HL-60 (cell line): ENCODE data around the gene PCNX2.

Source experiments
- TF ChIP-seq, protein P1 (sequence below): IDR thresholded peaks from one replicate; pipeline ENCODE4 v1.5.1; 2011; ENCODE audit warnings: low read length, control low read depth, inconsistent platforms; ENCODE audit not compliant: insufficient read depth
- TF ChIP-seq, protein P2 (sequence below): IDR thresholded peaks from 2 replicates; pipeline ENCODE4 v1.6.1; 2012; ENCODE audit warnings: low read depth; ENCODE audit not compliant: insufficient replicate concordance

DNA sequence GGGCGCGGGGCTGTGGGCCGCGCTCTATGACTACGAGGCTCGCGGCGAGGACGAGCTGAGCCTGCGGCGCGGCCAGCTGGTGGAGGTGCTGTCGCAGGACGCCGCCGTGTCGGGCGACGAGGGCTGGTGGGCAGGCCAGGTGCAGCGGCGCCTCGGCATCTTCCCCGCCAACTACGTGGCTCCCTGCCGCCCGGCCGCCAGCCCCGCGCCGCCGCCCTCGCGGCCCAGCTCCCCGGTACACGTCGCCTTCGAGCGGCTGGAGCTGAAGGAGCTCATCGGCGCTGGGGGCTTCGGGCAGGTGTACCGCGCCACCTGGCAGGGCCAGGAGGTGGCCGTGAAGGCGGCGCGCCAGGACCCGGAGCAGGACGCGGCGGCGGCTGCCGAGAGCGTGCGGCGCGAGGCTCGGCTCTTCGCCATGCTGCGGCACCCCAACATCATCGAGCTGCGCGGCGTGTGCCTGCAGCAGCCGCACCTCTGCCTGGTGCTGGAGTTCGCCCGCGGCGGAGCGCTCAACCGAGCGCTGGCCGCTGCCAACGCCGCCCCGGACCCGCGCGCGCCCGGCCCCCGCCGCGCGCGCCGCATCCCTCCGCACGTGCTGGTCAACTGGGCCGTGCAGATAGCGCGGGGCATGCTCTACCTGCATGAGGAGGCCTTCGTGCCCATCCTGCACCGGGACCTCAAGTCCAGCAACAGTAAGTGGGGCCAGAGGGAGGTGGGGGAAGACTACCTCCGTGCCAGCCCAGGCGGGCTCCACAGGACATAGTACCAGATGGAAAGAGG lies 32.8 kb upstream of the PCNX2 start:
- TF ChIP-seq, protein P1, sequence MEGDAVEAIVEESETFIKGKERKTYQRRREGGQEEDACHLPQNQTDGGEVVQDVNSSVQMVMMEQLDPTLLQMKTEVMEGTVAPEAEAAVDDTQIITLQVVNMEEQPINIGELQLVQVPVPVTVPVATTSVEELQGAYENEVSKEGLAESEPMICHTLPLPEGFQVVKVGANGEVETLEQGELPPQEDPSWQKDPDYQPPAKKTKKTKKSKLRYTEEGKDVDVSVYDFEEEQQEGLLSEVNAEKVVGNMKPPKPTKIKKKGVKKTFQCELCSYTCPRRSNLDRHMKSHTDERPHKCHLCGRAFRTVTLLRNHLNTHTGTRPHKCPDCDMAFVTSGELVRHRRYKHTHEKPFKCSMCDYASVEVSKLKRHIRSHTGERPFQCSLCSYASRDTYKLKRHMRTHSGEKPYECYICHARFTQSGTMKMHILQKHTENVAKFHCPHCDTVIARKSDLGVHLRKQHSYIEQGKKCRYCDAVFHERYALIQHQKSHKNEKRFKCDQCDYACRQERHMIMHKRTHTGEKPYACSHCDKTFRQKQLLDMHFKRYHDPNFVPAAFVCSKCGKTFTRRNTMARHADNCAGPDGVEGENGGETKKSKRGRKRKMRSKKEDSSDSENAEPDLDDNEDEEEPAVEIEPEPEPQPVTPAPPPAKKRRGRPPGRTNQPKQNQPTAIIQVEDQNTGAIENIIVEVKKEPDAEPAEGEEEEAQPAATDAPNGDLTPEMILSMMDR: no peak
- TF ChIP-seq, protein P2, sequence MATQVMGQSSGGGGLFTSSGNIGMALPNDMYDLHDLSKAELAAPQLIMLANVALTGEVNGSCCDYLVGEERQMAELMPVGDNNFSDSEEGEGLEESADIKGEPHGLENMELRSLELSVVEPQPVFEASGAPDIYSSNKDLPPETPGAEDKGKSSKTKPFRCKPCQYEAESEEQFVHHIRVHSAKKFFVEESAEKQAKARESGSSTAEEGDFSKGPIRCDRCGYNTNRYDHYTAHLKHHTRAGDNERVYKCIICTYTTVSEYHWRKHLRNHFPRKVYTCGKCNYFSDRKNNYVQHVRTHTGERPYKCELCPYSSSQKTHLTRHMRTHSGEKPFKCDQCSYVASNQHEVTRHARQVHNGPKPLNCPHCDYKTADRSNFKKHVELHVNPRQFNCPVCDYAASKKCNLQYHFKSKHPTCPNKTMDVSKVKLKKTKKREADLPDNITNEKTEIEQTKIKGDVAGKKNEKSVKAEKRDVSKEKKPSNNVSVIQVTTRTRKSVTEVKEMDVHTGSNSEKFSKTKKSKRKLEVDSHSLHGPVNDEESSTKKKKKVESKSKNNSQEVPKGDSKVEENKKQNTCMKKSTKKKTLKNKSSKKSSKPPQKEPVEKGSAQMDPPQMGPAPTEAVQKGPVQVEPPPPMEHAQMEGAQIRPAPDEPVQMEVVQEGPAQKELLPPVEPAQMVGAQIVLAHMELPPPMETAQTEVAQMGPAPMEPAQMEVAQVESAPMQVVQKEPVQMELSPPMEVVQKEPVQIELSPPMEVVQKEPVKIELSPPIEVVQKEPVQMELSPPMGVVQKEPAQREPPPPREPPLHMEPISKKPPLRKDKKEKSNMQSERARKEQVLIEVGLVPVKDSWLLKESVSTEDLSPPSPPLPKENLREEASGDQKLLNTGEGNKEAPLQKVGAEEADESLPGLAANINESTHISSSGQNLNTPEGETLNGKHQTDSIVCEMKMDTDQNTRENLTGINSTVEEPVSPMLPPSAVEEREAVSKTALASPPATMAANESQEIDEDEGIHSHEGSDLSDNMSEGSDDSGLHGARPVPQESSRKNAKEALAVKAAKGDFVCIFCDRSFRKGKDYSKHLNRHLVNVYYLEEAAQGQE: no peak
